DLD1 (cell line): ENCODE data around the gene TMEM132A.

Experiments
- in situ Hi-C: cut with HindIII; loops from 2 replicates; pipeline ENCODE4 v1.10.0; 2017; ENCODE audit warnings: low sequenced_read_pairs

TMEM132A gene, protein sequence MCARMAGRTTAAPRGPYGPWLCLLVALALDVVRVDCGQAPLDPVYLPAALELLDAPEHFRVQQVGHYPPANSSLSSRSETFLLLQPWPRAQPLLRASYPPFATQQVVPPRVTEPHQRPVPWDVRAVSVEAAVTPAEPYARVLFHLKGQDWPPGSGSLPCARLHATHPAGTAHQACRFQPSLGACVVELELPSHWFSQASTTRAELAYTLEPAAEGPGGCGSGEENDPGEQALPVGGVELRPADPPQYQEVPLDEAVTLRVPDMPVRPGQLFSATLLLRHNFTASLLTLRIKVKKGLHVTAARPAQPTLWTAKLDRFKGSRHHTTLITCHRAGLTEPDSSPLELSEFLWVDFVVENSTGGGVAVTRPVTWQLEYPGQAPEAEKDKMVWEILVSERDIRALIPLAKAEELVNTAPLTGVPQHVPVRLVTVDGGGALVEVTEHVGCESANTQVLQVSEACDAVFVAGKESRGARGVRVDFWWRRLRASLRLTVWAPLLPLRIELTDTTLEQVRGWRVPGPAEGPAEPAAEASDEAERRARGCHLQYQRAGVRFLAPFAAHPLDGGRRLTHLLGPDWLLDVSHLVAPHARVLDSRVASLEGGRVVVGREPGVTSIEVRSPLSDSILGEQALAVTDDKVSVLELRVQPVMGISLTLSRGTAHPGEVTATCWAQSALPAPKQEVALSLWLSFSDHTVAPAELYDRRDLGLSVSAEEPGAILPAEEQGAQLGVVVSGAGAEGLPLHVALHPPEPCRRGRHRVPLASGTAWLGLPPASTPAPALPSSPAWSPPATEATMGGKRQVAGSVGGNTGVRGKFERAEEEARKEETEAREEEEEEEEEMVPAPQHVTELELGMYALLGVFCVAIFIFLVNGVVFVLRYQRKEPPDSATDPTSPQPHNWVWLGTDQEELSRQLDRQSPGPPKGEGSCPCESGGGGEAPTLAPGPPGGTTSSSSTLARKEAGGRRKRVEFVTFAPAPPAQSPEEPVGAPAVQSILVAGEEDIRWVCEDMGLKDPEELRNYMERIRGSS

DNA sequence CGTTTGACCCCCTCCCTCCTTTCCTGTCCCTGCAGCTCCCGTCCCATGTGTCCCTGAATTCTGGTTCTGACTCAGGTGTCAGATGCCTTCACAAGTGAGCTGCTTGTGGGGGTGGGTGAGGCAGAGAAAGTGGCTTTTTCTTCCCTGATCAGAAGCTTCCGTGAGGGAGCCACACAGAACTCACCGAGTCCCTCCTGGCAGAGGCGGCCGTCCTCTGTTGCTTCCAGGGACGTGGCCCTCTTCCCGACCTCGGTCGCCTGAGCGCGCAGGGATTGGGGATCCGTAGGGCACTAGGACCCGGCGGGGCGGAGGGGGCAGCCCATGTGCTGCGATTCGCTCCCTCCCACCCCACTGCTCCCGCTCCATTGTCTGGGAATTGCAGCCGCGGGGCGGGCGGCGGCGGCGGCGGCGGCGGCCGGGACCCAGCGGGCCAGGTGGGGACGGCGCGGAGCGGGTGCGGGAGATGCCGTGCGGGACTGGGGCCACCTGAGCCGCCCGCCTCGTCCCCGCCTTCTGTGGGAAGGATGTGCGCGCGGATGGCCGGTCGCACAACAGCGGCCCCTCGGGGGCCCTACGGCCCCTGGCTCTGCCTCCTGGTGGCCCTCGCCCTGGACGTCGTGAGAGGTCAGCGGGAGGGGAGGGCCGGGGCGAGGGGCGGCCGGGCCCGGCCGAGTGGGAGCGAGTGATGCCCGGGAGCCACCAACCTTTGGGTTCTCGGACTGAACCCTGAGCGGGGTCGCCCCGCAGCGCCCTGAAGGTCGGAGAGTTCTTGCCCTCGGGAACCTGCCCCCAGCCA lies at the start of gene TMEM132A:
TSS of gene TMEM132A (plus strand) at position 351 of the 796 bp plus-strand sequence. CDS start at position 525, 174 bp downstream.
- in situ Hi-C loops, result no loop called here

DNA sequence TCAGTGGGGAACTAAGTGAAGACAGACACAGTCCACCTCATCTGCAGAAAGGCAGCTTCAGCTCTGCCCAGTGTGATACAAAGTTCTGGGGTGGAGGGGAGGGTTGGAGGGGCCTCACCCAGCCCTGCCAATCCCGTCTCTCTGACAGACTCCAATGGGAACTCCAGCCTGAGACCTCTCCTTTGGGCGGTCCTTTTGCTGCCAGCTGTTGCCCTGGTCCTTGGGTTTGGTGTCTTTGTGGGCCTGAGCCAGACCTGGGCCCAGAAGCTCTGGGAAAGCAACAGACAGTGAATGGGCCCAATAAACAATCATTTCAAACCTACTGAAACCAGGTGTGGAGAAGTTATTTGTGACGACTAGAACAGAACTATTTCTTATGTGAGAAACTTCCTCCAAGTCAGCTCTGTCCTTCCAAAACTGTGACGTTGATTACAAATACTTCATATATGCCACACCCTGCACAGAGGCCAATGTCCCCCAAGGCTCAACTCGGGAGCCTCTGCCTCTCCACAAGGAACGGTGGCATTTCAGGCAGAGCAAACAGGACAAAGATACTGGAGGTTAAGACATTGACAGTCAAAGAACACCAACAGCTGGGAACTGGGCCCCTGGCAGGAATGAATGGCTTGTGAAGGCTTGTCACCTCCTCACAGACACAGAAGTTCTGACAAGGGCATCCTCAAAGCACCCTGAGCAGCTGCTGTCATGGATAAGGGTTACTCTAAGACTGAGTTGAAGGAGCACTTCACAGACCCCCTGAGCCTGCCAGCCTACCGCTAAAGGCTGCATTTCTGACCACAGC lies 48.7 kb upstream of the TMEM132A start:
- in situ Hi-C loops, result no loop called here

DNA sequence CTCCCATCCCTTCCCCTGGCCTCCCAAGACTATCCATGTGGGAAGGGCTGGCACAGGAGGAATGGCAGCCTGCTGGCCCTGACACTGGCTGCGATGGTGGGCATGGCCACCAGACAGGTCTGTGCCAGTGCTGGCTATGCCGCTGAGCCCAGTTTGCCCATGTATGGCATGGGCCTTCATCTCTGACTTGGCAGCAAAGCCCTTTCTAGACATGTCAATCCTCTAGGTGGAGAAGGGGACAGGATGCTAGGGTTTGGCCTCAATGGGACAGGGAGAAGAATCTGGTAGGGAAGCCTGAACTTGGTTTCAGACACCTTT lies 48.1 kb upstream of the TMEM132A start:
- in situ Hi-C loops, result no loop called here

DNA sequence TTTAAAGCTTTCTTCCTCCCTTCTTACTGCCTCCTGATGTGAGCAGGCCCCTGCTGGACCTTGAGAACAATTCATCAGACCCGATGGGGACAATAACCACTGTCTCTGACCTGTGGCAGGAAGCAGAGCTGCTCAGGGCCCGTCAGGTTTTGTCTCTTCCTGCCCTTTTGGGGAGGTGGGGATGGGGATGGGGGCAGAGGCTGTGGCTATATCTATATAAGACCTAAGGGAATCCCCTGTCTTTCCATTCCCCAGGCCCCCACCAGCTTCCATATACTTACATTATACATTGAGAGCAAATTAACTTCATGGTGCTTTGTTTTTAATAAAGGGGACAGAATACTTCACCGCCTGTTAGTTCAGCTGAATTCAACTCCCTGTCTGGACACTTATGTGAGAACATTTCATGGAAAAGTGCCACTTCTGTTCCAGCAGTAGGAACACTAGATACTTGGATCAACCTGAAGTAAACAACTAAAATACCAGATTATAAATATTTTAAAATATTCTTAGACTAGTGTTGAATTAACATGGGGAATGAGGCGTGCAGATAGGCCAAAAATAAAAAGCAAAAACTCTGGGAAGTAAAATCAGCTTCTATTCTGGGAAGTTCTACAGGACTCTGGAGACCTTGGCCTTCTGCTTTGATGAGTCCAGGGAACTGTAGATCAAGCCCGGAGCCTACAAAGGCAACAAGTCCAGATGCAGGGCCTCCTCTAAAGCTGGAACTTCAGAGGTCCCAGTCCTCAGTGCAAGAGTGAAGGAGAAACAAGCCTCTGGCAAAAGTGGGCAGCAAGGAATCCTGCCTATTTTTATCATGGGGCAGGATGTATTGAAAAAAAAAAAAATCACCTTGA lies 45.8 kb upstream of the TMEM132A start:
- in situ Hi-C loops, result no loop called here

DNA sequence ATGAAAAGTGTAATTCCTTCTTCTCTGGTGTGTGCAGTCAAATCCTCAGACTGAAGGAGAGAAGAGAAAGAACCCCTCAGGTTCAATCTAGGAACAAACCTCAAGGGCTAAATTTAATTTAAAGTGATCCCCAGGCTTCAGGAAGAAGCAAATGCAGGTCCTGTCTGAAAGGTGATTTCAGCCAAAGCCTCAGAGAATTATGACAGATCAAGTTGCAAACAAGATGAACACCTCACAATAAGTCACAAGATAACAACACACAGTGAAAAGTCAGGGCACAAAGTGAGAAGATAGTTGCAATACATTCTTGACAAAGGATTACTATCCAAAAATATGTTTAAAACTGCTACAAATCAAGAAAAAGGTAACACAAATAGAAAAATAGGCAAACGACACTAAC lies 45.2 kb upstream of the TMEM132A start:
- in situ Hi-C loops, result no loop called here

DNA sequence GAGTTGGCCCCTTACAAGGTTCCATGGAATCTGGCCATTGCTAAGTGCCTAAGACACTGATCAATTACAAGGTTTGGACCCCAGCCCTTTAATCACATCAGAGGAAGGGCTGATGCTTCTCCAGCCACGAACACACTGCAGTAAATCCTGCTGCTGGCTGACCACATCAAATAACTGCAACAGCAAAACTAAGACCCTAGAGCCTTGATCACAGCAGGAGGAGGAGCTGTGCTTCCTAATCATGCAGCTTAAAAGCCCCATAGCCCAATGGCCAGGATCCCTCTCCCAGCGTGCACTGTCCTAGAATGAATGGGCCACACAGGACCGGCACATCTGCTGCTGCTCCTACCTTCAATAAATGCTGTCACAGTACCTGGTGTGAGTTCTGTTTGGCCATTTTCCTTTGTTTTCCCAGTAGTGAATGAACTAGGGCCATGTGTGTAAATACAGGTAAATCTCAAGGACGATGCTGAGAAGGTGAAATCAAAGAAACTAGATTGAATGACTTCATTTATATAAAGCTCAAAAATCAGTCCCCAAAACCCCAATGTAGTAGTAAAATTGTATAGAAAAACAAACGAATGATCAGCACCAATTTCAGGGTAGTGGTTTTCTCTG lies 44.2 kb upstream of the TMEM132A start:
- in situ Hi-C loops, result no loop called here

DNA sequence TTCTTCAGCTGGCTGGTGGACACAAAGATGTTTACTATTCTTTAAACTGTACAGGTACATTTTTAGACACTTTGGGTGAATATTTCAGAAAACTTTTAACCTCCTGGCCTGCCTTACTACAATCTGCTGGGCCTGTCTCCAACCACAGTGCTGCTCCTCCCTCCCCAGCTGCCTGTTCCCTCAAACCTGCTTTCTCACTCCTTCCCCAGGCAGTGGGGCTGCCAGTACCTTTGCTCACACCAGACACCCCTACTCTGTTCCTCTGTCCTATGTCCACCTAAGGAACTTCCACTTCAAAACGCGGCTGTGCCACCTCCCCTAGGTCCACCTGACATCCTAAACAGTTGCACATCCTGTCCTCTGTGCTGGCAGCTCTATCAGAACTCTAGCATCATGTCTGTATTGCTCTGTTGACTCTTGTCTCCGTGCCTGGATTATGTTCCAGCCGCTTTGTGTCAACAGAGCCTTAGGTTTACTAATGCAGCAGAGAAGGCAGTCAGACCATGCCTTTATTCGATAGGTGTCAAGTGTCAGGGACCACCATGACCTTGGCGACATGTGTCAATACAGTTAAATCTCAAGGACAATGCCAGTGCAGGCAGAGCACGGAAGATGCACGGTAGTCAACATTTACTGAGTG lies 43.5 kb upstream of the TMEM132A start:
- in situ Hi-C loops, result no loop called here

DNA sequence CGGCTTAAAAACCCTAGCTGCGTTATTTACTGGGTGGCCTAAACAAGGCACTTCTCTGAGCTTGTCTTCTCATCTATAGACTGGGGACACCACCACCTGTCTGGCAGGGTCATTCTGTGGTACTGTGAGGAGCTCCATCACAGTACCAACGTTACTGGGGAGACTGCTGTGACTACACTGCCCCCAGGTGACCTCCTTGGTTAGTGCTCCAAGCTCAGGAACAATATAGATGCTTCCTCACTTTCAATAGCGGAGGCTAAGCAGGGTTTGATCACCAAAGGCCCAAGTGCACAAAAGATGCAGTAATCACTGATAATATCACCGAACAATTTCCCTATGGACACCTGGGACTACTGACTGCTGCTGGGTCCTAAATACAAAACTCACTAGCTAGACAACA lies 36.7 kb upstream of the TMEM132A start:
- in situ Hi-C loops, result no loop called here

DNA sequence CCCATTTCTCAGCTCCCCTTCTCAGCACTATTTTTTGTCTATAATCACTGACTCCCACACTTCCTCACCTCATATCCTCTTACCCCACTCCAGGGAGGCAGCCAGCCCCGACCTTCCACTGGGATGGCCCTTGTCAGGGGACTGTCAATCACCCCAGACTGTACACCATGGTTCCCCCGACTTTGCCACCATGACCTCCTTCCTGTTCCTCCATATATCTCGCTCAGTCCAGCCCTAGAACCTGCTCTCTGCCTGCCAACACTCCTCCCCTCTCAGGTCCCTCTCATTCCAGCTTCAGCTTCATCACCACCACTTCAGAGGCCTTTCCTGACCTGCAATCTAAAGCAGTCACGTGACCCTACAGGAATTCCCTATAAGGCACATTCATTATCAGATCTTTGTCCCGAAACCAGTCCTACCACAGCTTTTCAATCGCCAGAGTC lies 34.4 kb upstream of the TMEM132A start:
- in situ Hi-C loops, result no loop called here

DNA sequence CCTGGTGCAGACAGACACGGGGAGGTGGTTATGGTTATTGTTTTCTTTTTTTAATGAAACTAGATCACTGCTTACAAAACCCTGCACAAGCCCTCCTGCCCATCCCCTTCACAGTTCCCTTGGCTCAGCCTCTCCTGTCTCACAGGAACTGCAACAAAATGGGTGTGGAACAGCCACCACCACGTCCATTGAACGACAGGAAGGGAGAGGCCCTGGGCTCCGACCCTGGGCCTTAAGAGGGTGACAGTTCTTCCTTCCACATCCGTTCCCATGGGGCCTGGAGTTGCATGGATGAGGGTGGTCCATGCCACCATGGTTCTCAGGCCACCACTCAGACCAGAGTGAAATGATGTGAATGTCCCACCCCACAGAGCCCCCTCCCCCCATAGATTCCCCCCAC lies 33.6 kb upstream of the TMEM132A start:
- in situ Hi-C loops, result no loop called here

DNA sequence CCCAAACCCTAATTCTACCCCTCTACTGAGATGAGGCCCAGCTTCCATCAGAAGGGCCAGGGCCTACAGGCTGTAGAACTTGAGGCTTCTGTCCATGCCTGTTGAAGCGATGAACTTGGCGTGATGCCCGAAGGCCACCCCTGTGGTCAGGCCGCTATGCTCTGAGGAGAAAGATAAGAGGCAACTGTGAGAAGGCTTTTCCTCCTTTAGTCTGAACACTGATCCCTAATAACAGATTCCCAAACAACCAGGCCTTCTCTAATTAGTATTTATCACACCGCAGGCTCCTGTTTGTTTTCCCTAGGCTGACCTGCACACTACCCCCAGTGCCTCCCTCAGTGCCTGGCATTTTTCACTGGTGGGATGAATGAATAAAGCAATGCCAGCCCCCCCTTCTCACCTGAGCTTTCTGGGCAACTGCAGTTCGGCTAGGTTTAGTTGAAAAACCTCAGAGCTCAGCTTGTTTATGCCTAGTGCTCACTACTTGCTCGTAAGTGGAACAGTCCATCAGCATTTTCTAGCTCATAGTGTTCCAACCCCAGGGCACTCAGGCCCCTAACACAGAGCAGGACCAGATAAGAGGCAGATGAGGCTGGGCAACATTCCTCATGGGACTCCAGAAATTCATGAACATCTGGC lies 33.0 kb upstream of the TMEM132A start:
- in situ Hi-C loops, result no loop called here

DNA sequence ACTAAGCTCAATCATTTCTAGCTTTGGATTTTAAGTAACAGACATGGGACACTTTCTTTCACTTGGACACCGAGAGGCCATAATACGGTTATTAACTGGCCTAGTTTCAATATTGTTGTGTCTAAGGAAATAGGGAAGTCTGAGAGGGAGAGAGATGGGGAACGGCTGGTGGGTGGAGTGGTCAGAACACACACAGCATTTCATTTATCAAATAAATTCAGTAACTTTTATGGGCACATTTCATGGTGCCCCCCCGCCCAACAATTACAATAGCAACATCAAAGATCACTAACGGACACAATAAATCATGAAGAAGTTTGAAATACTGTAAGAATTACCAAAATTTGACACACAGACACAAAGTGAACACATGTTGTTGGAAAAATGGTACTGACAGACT lies 28.6 kb upstream of the TMEM132A start:
- in situ Hi-C loops, result no loop called here

DNA sequence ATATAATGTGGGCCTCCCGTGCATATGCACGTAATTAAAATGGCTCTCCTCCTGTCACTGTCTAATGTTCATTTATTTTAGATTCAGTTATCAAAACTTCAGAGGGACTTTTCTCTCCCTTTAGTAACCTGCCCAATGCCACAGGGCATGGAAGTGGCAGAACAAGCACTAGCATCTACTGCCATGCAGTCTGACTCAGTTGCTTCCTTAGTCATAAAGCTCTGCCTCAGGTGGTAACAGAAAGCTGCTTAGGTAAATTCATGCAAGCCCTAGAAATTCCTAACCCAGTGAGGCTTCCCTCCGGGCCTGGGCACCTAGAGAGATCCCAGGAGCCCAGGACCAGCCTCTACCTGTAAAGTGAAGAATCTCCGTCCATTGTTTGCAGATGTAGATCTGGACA lies 26.8 kb upstream of the TMEM132A start:
- in situ Hi-C loops, result no loop called here

DNA sequence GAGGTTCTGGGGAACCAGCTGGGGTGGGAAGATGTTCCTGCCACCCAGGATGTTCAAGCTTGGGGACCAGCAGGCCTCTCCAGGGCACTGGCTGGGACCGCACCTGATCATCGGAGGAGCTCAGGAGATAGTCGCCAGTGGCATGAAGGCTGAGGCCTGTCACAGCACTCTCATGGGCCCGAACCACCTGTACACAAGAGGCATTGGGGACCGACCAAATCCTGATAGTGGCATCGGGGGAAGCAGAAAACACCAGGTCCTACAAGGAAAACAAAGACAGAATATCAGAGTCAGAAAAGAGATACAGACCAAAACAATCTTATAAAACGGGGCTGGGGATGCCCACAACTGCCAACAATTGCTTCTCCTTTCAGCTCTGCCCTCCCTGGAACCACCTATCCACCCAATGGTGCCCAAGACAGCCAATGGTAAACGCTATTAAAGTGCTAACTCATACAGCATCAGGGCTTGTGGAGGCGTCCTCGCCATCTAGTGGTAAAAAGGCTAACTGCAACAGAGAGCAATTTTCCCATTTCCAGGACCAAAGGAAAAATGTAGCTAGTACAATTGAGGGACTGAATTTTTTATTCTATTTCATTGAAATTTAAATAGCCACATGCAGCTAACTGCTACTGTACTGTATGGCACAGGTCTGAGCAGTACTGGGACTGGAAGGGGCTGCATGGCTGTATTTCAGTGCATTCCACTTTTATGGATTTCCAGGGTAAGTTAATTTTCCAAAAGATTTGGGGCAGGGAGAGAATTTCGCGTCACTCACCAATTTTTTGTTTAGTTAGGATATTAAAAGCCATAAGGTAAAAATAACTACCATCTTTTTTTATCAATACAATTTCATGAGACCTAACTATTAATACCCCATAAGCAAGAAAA lies 25.0 kb upstream of the TMEM132A start:
- in situ Hi-C loops, result no loop called here

DNA sequence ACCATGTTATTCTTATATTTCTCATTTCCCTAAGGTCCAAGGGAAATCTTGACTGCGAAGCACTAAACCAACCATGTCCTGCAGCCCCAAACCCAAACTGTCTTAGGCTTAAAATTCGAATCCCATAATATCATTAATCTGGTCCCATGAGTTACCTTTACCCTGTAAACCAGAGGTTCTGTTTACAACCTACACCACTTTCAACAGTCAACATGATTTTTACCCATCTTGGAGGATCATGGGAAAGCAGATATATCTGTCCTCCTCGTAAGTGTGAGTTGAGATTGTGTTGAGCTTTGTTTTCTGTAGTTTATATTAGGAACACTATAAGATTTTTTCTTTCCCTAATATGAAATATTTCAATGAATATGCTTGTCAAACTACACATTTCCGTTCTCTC lies 24.3 kb upstream of the TMEM132A start:
- in situ Hi-C loops, result no loop called here

DNA sequence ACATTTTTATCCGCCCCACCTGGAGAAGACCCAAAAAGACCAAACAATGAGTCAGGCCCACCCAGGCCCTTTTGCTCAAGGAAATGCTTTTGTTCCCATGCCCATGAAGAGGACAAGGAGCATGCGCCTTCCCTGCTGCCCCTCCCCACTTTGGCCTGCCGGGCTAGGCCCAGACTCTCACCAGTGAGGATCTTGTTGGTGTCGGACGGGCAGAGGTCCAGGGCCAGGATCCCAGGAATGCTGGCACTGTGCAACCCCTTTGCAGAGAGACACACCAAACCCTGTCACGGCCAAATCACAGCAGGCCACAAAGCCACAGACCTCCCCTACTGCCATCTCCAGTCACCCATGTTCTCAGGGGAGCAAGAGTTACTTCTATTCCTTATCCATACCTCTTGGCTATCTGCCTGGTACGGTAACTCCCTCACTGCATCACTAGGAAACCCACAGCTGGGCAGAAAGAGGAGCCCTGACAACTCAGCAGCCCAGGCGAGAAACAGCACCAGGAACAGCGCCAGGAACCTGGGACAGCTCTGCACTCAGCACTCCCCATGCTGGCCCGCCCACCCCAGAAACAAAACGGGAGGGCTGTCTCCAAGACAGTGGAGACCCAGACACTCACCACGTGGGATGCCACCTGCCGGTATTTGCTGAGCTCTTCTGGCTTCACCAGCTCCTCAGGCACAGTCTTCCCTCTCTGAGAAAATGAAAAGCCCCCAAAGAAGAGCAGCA lies 23.4 kb upstream of the TMEM132A start:
- in situ Hi-C loops, result no loop called here
